AG09319 (cell line): ENCODE measurements around the gene SLC5A9.

Source experiments
- DNase-seq: peaks from one replicate; pipeline ENCODE4 v3.0.0-alpha.2; 2010; ENCODE audit warnings: low read depth; ENCODE audit errors: extremely low read depth
- TF ChIP-seq, protein P1 (sequence below): IDR thresholded peaks from 2 replicates; pipeline ENCODE4 v1.5.1; 2011; ENCODE audit warnings: low read depth, mild to moderate bottlenecking, inconsistent platforms, low read length, moderate library complexity

The SLC5A9 gene

DNA sequence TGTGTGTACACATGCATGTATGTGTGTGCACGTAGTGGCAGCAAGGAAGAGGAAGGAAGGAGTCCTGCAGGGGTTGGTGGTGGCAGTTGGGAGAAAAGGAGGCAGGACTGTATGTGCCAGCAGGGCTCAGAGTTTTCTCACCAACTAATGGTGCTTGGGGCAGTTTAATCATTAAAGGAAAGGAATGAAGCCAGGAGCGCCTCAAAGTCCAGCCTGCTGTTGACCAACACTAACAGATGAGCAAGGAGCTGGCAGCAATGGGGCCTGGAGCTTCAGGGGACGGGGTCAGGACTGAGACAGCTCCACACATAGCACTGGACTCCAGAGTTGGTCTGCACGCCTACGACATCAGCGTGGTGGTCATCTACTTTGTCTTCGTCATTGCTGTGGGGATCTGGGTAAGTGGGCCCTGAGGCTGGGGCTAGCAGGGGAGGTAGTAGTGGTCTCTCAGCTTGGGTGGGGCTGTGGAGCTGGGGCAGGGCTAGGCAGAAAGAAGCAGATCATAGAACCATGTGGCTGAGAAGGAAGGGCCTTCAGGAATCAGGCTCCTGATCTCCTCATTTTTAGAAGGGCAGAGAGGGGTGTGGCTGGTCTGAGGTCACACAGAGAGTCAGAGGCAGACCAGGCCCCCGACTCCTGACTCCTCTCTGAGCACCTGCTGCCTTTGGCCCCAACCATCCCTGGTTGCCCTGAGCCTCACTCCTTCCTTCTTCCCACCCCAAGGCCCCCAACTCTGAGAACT is at the start of gene SLC5A9:
Gene SLC5A9 (plus strand): TSS at position 216 of the 742 bp plus-strand sequence. CDS start 21 bp downstream, at position 237.
- TF ChIP-seq, protein P1, sequence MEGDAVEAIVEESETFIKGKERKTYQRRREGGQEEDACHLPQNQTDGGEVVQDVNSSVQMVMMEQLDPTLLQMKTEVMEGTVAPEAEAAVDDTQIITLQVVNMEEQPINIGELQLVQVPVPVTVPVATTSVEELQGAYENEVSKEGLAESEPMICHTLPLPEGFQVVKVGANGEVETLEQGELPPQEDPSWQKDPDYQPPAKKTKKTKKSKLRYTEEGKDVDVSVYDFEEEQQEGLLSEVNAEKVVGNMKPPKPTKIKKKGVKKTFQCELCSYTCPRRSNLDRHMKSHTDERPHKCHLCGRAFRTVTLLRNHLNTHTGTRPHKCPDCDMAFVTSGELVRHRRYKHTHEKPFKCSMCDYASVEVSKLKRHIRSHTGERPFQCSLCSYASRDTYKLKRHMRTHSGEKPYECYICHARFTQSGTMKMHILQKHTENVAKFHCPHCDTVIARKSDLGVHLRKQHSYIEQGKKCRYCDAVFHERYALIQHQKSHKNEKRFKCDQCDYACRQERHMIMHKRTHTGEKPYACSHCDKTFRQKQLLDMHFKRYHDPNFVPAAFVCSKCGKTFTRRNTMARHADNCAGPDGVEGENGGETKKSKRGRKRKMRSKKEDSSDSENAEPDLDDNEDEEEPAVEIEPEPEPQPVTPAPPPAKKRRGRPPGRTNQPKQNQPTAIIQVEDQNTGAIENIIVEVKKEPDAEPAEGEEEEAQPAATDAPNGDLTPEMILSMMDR = no peak
- DNase-seq = no peak

DNA sequence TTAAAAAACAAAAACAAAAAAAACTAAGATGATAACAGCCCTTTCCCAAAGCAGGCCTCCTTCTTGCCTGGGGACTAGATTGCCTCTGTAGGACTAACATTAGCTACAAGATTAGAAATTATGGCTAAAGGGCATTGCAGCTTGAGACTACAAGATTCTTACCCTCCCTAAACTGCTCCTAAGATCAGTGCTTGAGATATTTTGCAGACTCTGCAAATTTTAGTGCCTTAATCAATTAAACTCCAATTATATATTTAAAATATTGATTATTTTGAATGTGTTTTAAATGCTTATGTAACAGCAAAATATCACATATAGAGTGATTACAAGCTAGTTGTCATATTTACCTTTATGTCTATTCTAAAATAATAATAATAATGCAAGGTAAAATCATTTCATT is 47.4 kb upstream of the SLC5A9 start:
- TF ChIP-seq, protein P1 = no peak
- no peak for DNase-seq

DNA sequence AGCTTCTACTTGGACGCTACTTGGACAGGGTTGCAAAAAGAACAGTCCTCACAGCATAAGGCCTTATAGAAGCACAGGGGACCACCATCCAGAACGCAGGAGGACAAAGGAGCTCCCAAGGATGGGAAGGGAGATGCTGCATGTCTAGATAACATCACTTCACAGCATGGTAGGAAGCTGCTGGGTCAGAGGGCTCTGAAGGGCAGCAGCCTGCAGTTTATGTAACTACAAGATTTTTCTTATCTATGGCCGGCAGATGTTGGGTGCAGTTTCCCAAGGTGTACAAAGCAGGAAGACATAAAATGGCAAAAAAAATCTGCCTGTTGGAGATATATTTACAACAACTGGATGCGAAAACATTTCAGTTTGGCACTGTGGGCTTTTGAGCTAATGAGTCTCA is 45.3 kb upstream of the SLC5A9 start:
- DNase-seq = no peak
- TF ChIP-seq, protein P1 = no peak

DNA sequence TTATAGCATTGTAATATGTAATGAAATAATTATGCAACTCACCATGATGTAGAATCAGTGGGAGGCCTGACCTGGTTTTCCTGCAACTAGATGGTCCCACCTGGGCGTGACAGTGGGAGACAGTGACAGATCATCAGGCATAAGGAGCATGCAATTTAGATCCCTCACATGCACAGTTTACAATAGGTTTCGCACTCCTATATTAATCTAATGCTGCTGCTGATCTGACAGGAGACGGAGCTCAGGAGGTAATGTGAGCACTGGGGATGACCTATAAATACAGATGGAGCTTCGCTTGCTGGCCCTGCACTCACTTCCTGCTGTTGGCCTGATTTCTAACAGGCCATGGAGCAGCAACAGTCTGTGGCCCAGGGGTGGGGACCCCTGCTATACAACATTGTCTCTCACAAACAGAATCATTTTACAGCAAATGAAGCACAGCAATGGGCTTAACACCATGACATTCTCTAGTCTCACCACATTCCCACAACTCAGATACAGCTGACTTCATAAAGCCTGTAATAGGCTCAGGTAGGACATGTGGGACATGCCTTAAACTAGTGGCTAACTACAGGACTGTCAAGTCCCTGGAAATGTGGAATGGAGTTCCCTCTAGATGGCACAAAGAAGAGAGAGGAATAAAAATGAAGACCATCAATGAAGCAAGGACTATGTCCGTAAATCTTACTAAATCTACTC is 40.7 kb upstream of the SLC5A9 start:
- TF ChIP-seq, protein P1 = no peak
- no peak for DNase-seq

DNA sequence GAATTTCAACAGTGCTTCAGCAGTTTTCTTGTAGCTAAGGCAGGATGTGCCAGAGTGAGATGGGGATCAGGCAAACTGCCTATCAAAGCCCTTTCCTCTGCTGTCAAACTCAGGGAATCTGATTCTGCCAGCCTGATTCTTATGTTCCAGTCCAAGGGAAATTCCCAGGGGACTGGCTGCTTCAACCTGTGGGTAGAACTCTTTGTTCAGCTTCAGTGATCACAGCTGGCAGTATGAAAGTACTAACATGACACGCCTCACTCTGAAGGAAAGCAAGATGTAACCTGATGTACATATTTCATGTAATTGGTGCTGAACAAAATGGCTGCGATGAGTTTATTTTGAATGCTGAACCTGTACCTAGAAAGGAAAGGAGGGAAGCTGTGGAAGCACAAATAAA is 40.1 kb upstream of the SLC5A9 start:
- no peak for DNase-seq
- TF ChIP-seq, protein P1 = no peak

DNA sequence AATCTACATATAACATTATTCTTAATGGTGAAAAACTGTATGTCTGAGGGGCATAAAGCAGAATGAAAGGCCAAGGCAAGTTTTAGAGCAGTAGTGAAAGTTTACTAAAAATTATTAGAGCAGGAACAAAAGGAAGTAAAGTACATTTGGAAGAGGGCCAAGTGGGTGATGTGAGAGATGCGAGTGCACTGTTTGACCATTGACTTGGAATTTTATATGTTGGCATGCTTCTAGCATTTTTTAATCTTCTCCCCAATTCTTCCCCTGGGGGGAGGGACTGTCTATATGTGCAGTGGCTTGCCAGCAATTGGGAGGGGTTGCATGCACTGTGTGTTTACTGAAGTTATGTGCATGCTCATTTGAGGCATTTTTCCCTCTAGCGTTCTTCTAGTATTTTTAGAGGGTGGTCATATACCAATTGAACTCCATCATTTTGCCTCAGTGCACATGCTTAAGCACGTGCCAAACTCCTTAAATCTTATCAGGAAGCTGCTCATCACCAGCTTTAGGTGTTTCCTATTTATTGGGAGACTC is 36.1 kb upstream of the SLC5A9 start:
- TF ChIP-seq, protein P1 = no peak
- DNase-seq = no peak

DNA sequence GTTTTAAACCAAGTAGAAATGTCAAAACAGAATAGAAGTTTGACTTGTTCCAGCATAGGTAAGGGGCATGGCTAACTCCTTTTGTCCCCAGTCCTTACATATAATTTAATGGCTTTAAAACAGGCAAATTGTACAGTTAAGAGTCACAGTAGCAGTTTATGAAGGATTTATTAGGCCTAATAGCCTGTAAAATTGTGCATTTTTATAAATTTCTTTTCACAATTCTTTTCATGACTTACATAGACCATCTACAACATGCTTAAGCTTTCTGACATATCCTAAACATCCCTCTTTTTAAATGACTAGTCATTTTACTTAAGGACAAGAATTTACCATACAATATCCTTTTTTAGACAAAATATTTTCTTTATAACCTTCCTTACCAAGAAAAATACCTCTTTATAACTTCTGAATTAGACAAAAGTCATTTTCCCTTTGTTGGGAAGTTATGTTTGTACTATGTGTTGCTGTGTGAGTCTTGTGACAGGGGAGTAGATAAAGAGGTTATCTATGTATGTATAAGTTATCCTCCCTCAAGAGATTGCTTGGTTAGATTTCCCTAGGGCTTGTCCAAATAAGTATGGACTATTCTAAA is 34.5 kb upstream of the SLC5A9 start:
- no peak for DNase-seq
- TF ChIP-seq, protein P1 = no peak
